Endothelial cell of umbilical vein (primary cell): Measurements from ENCODE around the gene MS4A14. TPM values are rescaled to one million over a fixed set of nuclear protein-coding genes. Genes with fewer than 3 reads are reported as not detected.

ENCODE experiments used
- BruUV-seq: library from RNA; stranded (reverse); fragments of 400-500 nt; replicated peaks from 2 replicates; lab custom pipeline; 2021; lab: Mats Ljungman, UMichigan
- CTCF ChIA-PET: fragments of 300-600, 350-600 bp; sonication (Branson Sonifier 250); formaldehyde crosslinking; loops from one replicate; lab custom pipeline; 2021; ENCODE audit warnings: antibody characterized with exemption, inconsistent platforms; lab: Charles Lee
- POLR2A ChIA-PET: fragments of 300-600, 350-600 bp; sonication (Branson Sonifier 250); formaldehyde crosslinking; loops from one replicate; lab custom pipeline; 2021; ENCODE audit warnings: antibody characterized with exemption, inconsistent platforms; lab: Charles Lee
- DNase-seq: peaks from one replicate; pipeline ENCODE4 v3.0.0-alpha.2; 2011; ENCODE audit warnings: low read depth, low spot score
- FAIRE-seq: peaks from 2 replicates; lab custom pipeline; 2011; peaks lifted over from hg19 to GRCh38; lab: Jason Lieb, UNC
- H2AFZ ChIP-seq: 2 replicates; pipeline ENCODE4 v1.6.0; 2012; ENCODE audit warnings: low read depth, low read length, control low read depth, inconsistent platforms
- H3K27ac ChIP-seq: 2 replicates; pipeline ENCODE4 v1.5.1; 2011; ENCODE audit warnings: low read depth, mild to moderate bottlenecking, control low read depth, low read length, moderate library complexity; ENCODE audit not compliant: insufficient read depth
- H3K27me3 ChIP-seq, 2 experiments: 2 replicates each; pipeline versions ENCODE4 v1.6.0 to v1.6.1; 2011; ENCODE audit warnings: low read length in 2 of 2, mixed read lengths in 1 of 2; ENCODE audit not compliant: control insufficient read depth in 2 of 2, insufficient read depth in 2 of 2
- H3K36me3 ChIP-seq, 2 experiments: 2 replicates in 1 of 2; 3 replicates in 1 of 2; pipeline ENCODE4 v1.5.1; 2011; ENCODE audit warnings: low read length in 2 of 2, mild to moderate bottlenecking in 1 of 2, moderate library complexity in 1 of 2; ENCODE audit not compliant: control insufficient read depth in 2 of 2, insufficient read depth in 2 of 2; ENCODE audit errors: extremely low read depth in 1 of 2
- H3K4me1 ChIP-seq: 3 replicates; pipeline ENCODE4 v1.5.1; 2011; ENCODE audit warnings: mild to moderate bottlenecking, low read length; ENCODE audit not compliant: control insufficient read depth, insufficient read depth; ENCODE audit errors: extremely low read depth
- H3K4me2 ChIP-seq: 2 replicates; pipeline ENCODE4 v1.6.1; 2011; ENCODE audit warnings: low read length, control low read depth, mixed read lengths; ENCODE audit not compliant: insufficient read depth
- H3K4me3 ChIP-seq, 3 experiments: fragments of 200-600 bp in 1 of 3; sonication (generic), shearing (Covaris generic) in 1 of 3; replicated peaks in 1 of 3; 2 replicates each; pipeline ENCODE4 v1.5.1; 2011 to 2016; ENCODE audit warnings: control low read depth in 3 of 3, low read length in 3 of 3, mild to moderate bottlenecking in 2 of 3, inconsistent platforms in 1 of 3, low read depth in 1 of 3, moderate library complexity in 1 of 3; ENCODE audit not compliant: insufficient read depth in 1 of 3
- H3K79me2 ChIP-seq: 2 replicates; pipeline ENCODE4 v1.6.0; 2012; ENCODE audit warnings: low read length, inconsistent platforms; ENCODE audit not compliant: control insufficient read depth, insufficient read depth
- H3K9ac ChIP-seq: replicated peaks from 2 replicates; pipeline ENCODE3; 2011; ENCODE audit warnings: low read length, control low read depth; ENCODE audit not compliant: insufficient read depth; ENCODE audit errors: extremely low read depth
- H3K9me1 ChIP-seq: replicated peaks from 3 replicates; pipeline ENCODE4 v1.6.0; 2011; ENCODE audit warnings: mild to moderate bottlenecking, low read length; ENCODE audit not compliant: control insufficient read depth, insufficient read depth; ENCODE audit errors: extremely low read depth
- H3K9me3 ChIP-seq: replicated peaks from 2 replicates; pipeline ENCODE4 v1.5.1; 2012; ENCODE audit warnings: low read length, inconsistent platforms; ENCODE audit not compliant: control insufficient read depth, insufficient read depth
- H4K20me1 ChIP-seq: replicated peaks from 2 replicates; pipeline ENCODE3; 2011; ENCODE audit warnings: mild to moderate bottlenecking, low read length; ENCODE audit not compliant: control insufficient read depth, insufficient read depth; ENCODE audit errors: extremely low read depth
- CTCF ChIP-seq, 2 donors: IDR thresholded peaks; 1 replicate in 1 of 2; 2 replicates in 1 of 2; pipeline ENCODE4 v1.5.1; 2011; ENCODE audit warnings: low read length in 2 of 2, mild to moderate bottlenecking in 2 of 2, moderate library complexity in 2 of 2, control low read depth in 1 of 2, inconsistent platforms in 1 of 2, low read depth in 1 of 2; ENCODE audit not compliant: insufficient read depth in 1 of 2; ENCODE audit errors: extremely low read depth in 1 of 2
- EZH2 ChIP-seq: IDR thresholded peaks from 2 replicates; pipeline ENCODE4 v1.6.1; 2012; ENCODE audit warnings: borderline replicate concordance, low read depth, mild to moderate bottlenecking, moderate library complexity, low read length, inconsistent platforms; ENCODE audit not compliant: severe bottlenecking
- FOS ChIP-seq: IDR thresholded peaks from 2 replicates; pipeline ENCODE4 v1.6.1; 2011; ENCODE audit warnings: mild to moderate bottlenecking, low read length, moderate library complexity, borderline replicate concordance; ENCODE audit not compliant: insufficient read depth
- GATA2 ChIP-seq: IDR thresholded peaks from 2 replicates; pipeline ENCODE4 v1.7.0; 2011; ENCODE audit warnings: low read depth, mild to moderate bottlenecking, moderate library complexity, mixed read lengths, low read length; ENCODE audit not compliant: insufficient read length, insufficient read depth
- JUN ChIP-seq: IDR thresholded peaks from 2 replicates; pipeline ENCODE4 v1.6.1; 2011; ENCODE audit warnings: borderline replicate concordance, low read depth; ENCODE audit not compliant: insufficient read length, insufficient read depth
- MYC ChIP-seq: IDR thresholded peaks from one replicate; pipeline ENCODE4 v1.6.1; 2011; ENCODE audit warnings: mild to moderate bottlenecking, low read depth, low read length
- POLR2A ChIP-seq: IDR thresholded peaks from 2 replicates; pipeline ENCODE4 v1.6.1; 2012; ENCODE audit warnings: low read depth, mild to moderate bottlenecking, control low read depth, low read length
- POLR2AphosphoS5 ChIP-seq: IDR thresholded peaks from 2 replicates; pipeline ENCODE4 v1.6.1; 2012; ENCODE audit warnings: low read depth, mild to moderate bottlenecking, control low read depth, low read length, moderate library complexity; ENCODE audit not compliant: insufficient read depth
- dilution Hi-C: fragments of 300-500 bp; cut with MboI; formaldehyde crosslinking; loops from one replicate; pipeline ENCODE4 v1.15.0; 2019; ENCODE audit warnings: low sequenced_read_pairs; ENCODE audit not compliant: extremely low pct_ligation_motif_present
- intact Hi-C: fragments of 100-400 bp; cut with micrococcal nuclease; formaldehyde crosslinking; loops from one replicate; pipeline ENCODE4 v1.10.0; 2022
- polyA plus RNA-seq, 4 experiments: library from polyadenylated mRNA; depleted of rRNA in 3 of 4; stranded (reverse) in 3 of 4; unstranded in 1 of 4; fragments of >200 nt; gene quantifications; 2 replicates each; pipeline versions ENCODE4 v1.2.1 to v1.2.3, GENCODE V29; 2011 to 2012; ENCODE audit warnings: missing spikeins in 1 of 4
- total RNA-seq: library from RNA; stranded (reverse); gene quantifications from 2 replicates; pipeline ENCODE4 v1.2.3, GENCODE V29; 2021
- TF ChIP-seq, protein P1 (sequence below): IDR thresholded peaks from 2 replicates; pipeline ENCODE4 v1.6.1; 2011; ENCODE audit not compliant: insufficient read depth, insufficient read length

MS4A14 gene
- total and polyA plus RNA-seq, 2 donors (not counting 3 experiments of a cell fraction or from before 2014, with no cell fraction given), result not detected

DNA sequence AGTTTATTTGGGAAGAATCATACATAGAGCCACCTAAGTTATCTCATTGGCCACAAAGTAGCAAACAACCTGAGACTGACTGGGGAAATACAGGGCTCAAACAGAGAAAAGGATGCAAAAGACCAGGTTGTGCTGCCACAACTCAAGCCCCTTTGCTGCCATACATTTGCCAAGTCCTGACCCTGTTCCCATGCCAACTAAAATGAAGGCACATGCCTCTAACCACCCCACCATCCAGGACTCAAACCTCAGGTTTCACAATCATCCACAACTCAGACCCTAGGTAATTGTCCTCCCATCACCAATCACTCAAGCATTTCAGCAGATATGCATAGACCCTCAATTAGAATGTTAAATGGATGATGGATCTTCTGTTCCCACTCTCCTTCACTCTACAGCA is 58.0 kb downstream of the MS4A14 start:
- Histone ChIP-seq H3K4me2 (no peak overlapping the region), H3K79me2 (no peaks in the 10 kb centered on the region), H3K36me3 (no peaks in the 10 kb centered on the region), H3K9me1 (no peaks in the 10 kb centered on the region), H2AFZ (no peak overlapping the region), H4K20me1 (no peaks in the 10 kb centered on the region), H3K27ac (no peak overlapping the region), H3K9me3 (no peaks in the 10 kb centered on the region), H3K27me3 (no peaks in the 10 kb centered on the region), H3K9ac (no peak overlapping the region), H3K4me1 (no peaks in the 10 kb centered on the region), H3K4me3 (no peak overlapping the region)
- no peak for FAIRE-seq
- dilution Hi-C loops (no loop called here), intact Hi-C loops (no loop called here)
- no peak for TF ChIP-seq GATA2
- no peak for TF ChIP-seq CTCF (IDR thresholded peaks at IDR 0.05; ENCODE audit: extremely low read depth in 1 of 2, insufficient read depth in 1 of 2, low read depth in 1 of 2, low read length in 2 of 2)
- TF ChIP-seq POLR2AphosphoS5, result no peak
- TF ChIP-seq MYC, result no peak
- no peak for TF ChIP-seq POLR2A
- TF ChIP-seq JUN, result no peak
- no peak for TF ChIP-seq EZH2
- TF ChIP-seq FOS, result no peak
- TF ChIP-seq, protein P1, sequence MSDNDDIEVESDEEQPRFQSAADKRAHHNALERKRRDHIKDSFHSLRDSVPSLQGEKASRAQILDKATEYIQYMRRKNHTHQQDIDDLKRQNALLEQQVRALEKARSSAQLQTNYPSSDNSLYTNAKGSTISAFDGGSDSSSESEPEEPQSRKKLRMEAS, result no peak
- ChIA-PET CTCF (no interaction called here), POLR2A (no interaction called here)
- DNase-seq, result no peak
- no TSS peak for BruUV-seq
